ENCODE measurements around the gene ZNF618.

GRCh38 chr9:113984639-113985380, 108.7 kb downstream of the ZNF618 start:
- no peak for TF ChIP-seq CTCF (IDR thresholded peaks at IDR 0.05)
- no peak for TF ChIP-seq POLR2A (IDR thresholded peaks at IDR 0.05)

Data from esophagus squamous epithelium (tissue), 4 donors.